ENCODE measurements around the gene LDOC1.
A peak's percentile ranks its signal among the peaks of the same experiment; 100 is the strongest.

Gene LDOC1

DNA sequence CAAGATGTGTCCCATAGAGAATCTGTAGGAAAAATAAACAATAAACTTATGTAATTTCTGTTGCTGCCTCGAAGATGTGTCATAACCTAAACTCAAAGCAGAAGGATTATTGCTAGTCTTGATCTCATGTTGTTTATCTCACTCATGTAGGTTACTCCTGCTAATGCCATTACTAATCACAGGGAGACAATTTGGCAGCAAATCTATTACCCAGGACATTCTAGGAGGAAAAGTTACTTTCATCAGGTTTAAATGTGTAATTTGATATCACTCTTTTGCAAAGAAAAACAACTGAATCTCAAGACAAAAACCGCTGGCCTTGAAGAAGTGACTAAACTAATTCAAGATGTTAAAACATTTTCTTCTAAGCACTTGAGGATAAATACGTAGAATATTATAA, 34.0 kb downstream of the LDOC1 start:
- no peak for DNase-seq (ENCODE audit: low read depth in 1 of 2, low spot score in 1 of 2)
- no peak for TF ChIP-seq JUND (IDR thresholded peaks at IDR 0.05; ENCODE audit: low read depth)
- in situ Hi-C loops (cut with HindIII; ENCODE audit: low pct_unique_long_range_greater_than_20kb, low sequenced_read_pairs): no loop called here

DNA sequence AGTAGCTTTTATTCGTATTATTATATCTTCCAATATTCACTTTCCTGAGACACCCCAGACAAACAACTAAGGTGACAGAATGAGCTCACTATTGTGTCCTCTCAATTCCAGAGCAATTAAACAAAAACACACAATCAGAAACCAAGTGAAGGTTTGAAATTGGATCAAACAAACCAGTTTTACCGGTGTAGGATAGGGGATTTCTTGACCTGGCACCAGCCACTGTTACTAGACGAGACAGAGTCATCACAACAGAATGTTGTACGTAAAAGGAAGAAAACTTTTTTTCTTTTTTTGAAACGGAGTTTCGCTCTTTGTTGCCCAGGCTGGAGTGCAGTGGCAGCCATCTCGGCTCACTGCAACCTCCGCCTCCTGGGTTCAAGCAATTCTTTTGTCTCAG, 43.7 kb downstream of the LDOC1 start:
- in situ Hi-C loops (cut with HindIII; ENCODE audit: low pct_unique_long_range_greater_than_20kb, low sequenced_read_pairs): no loop called here
- peak in 1 of 2 experiments; percentile 42 for DNase-seq (ENCODE audit: low read depth in 1 of 2, low spot score in 1 of 2)
- no peak for TF ChIP-seq JUND (IDR thresholded peaks at IDR 0.05; ENCODE audit: low read depth)

DNA sequence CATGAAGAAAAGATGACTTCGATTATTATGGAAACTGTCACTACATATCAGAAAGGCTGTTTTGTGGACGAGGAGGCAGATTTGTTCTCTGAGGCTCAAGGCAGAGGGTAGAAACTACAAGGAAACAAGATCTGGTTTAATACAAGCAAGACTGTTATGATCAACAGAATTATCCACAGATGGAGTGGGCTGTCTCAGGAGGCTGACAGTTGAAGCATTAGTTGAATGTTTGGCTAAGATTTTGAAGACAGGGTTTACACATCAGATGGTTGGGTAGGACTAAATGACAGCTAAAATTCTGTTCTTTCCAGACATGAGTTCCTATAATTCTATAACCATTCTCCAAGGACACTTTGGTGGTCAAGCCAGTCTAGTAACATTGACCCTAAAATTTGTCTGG, 49.8 kb downstream of the LDOC1 start:
- in situ Hi-C loops (cut with HindIII; ENCODE audit: low pct_unique_long_range_greater_than_20kb, low sequenced_read_pairs): no loop called here
- no peak for DNase-seq (ENCODE audit: low read depth in 1 of 2, low spot score in 1 of 2)
- TF ChIP-seq JUND (IDR thresholded peaks at IDR 0.05; ENCODE audit: low read depth): no peak
